Measurements from ENCODE around the gene TMEM151A. TPM values are rescaled to one million over a fixed set of nuclear protein-coding genes. Genes with fewer than 3 reads are reported as not detected.
"Not testable (repeated sequence)": the region's sequence is repeated elsewhere in the genome, so short reads cannot be mapped to it uniquely, and the experiment has no call there.

Gene TMEM151A
- not detected for total RNA-seq

GRCh38 chr11:66291706-66292542, at the start of gene TMEM151A:
Gene TMEM151A, plus strand, starts transcription at chr11:66291894. Its CDS starts 120 bp downstream, at chr11:66292014.
- Mint-ChIP-seq H3K4me1 (ENCODE audit: low read depth in 2 of 2) (peaks cover 25 to 29% of the 10 kb centered on the region in 2 donors), H3K4me3 (peak within 1 kb of the TSS; percentile 90), H3K36me3 (no peaks in the 10 kb centered on the region), H3K27ac (peak within 1 kb of the TSS in 1 of 2 donors; percentile 85), H3K9me3 (no peaks in the 10 kb centered on the region), H3K27me3 (peaks cover 22 to 25% of the 10 kb centered on the region in 2 donors)
- ATAC-seq (no peak), DNase-seq (ENCODE audit: low spot score) (no peak)

GRCh38 chr11:66242095-66242765, 49.5 kb upstream of the TMEM151A start:
- Mint-ChIP-seq H3K27ac (no peak overlapping the region), H3K9me3 (no peaks in the 10 kb centered on the region), H3K36me3 (no peaks in the 10 kb centered on the region), H3K4me3 (no peak overlapping the region), H3K4me1 (ENCODE audit: low read depth in 2 of 2) (peaks cover 6 to 12% of the 10 kb centered on the region in 2 donors), H3K27me3 (no peaks in the 10 kb centered on the region)
- no peak for DNase-seq (ENCODE audit: low spot score)
- no peak for ATAC-seq

GRCh38 chr11:66243782-66244535, 47.7 kb upstream of the TMEM151A start:
- Mint-ChIP-seq H3K4me1 (ENCODE audit: low read depth in 2 of 2) (no peaks in the 10 kb centered on the region), H3K27me3 (no peaks in the 10 kb centered on the region), H3K9me3 (no peaks in the 10 kb centered on the region), H3K36me3 (no peaks in the 10 kb centered on the region), H3K4me3 (no peak overlapping the region), H3K27ac (no peak overlapping the region)
- ATAC-seq (no peak), DNase-seq (ENCODE audit: low spot score) (no peak)

- H3K27me3 Mint-ChIP-seq, result no peaks in the 10 kb centered on the region
- no peak overlapping the region for H3K4me3 Mint-ChIP-seq
- H3K9me3 Mint-ChIP-seq, result no peaks in the 10 kb centered on the region
- H3K36me3 Mint-ChIP-seq, result no peaks in the 10 kb centered on the region
- ATAC-seq, result no peak
- DNase-seq (ENCODE audit: low spot score), result no peak
- H3K4me1 Mint-ChIP-seq (ENCODE audit: low read depth in 2 of 2), result no peaks in the 10 kb centered on the region
- peak overlapping the region in 1 of 2 donors; percentile 24 for H3K27ac Mint-ChIP-seq
These were observed 44.4 kb upstream of the TMEM151A start for GRCh38 chr11:66247295-66247694.

GRCh38 chr11:66247801-66248200, 43.9 kb upstream of the TMEM151A start:
- ATAC-seq (no peak), DNase-seq (ENCODE audit: low spot score) (no peak)
- Mint-ChIP-seq H3K27me3 (no peaks in the 10 kb centered on the region), H3K36me3 (no peaks in the 10 kb centered on the region), H3K9me3 (no peaks in the 10 kb centered on the region), H3K27ac (no peak overlapping the region), H3K4me1 (ENCODE audit: low read depth in 2 of 2) (no peaks in the 10 kb centered on the region), H3K4me3 (no peak overlapping the region)

DNA sequence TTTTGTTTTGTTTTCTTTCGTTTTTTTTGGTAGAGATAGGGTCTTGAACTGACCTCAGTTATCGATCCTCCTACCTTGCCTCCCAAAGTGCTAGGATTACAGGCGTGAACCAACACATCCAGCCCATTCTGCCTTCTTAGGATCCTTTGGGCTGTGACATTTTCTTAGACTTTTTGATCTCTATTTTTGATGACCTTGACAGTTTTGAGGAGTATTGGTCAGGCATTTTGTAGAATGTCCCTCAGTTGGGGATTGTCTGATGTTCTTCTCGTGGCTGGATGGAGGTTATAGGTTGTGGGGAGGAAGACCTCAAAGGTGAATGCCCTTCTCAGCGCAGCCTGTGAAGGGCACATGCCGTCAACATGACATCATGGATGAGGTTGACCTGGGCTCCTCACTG, 42.8 kb upstream of the TMEM151A start:
- peak overlapping the region in 1 of 2 donors; percentile 34 for H3K27ac Mint-ChIP-seq

DNA sequence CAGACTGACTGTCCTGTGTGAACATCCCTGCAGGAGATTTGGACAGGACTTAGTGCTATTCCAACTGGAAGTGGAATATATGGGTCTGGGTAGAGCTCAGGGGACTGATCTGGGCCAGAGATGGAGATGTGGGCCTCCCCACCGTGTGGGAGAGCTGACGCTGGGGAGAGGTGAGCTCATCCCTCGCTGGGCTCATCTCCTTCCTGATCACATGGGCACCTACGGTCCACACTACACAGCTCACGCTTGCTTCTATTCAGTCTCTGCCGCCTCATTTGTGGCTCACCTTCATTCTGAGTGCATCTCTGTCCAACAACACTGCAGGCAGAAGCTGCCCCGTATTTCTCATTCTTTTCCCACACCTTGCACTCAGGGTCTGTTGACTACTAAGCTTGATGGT, 39.9 kb upstream of the TMEM151A start:
- no peak for DNase-seq (ENCODE audit: low spot score)
- H3K27ac Mint-ChIP-seq, result no peak overlapping the region
- H3K4me1 Mint-ChIP-seq (ENCODE audit: low read depth in 2 of 2), result peaks cover 4 to 5% of the 10 kb centered on the region in 2 donors
- no peaks in the 10 kb centered on the region for H3K36me3 Mint-ChIP-seq
- no peaks in the 10 kb centered on the region for H3K9me3 Mint-ChIP-seq
- no peaks in the 10 kb centered on the region for H3K27me3 Mint-ChIP-seq
- ATAC-seq, result no peak
- no peak overlapping the region for H3K4me3 Mint-ChIP-seq

More for the DNA sequence above, 42.8 kb upstream of the TMEM151A start:
- Mint-ChIP-seq H3K36me3 (no peaks in the 10 kb centered on the region), H3K4me3 (no peak overlapping the region), H3K9me3 (no peaks in the 10 kb centered on the region), H3K27me3 (no peaks in the 10 kb centered on the region), H3K4me1 (ENCODE audit: low read depth in 2 of 2) (no peaks in the 10 kb centered on the region)
- ATAC-seq (no peak), DNase-seq (ENCODE audit: low spot score) (no peak)

- DNase-seq (ENCODE audit: low spot score); H3K4me1 Mint-ChIP-seq (ENCODE audit: low read depth in 2 of 2); H3K9me3 Mint-ChIP-seq; H3K27ac Mint-ChIP-seq; H3K36me3 Mint-ChIP-seq; H3K27me3 Mint-ChIP-seq; ATAC-seq; H3K4me3 Mint-ChIP-seq: not testable (repeated sequence)
These were observed 38.6 kb upstream of the TMEM151A start for GRCh38 chr11:66253081-66253480.

GRCh38 chr11:66258473-66258893, 33.2 kb upstream of the TMEM151A start:
- Mint-ChIP-seq H3K27me3 (no peaks in the 10 kb centered on the region), H3K4me1 (ENCODE audit: low read depth in 2 of 2) (peaks cover 16 to 20% of the 10 kb centered on the region in 2 donors), H3K4me3 (peak overlapping the region; percentile 93), H3K27ac (peak overlapping the region; percentile 10 to 29), H3K9me3 (no peaks in the 10 kb centered on the region), H3K36me3 (peaks cover 8% of the 10 kb centered on the region)
- no peak for ATAC-seq
- no peak for DNase-seq (ENCODE audit: low spot score)

- ATAC-seq (no peak), DNase-seq (ENCODE audit: low spot score) (no peak)
- Mint-ChIP-seq H3K27ac (peak overlapping the region; percentile 10 to 29), H3K4me1 (ENCODE audit: low read depth in 2 of 2) (peaks cover 16 to 20% of the 10 kb centered on the region in 2 donors), H3K36me3 (peaks cover 8% of the 10 kb centered on the region), H3K9me3 (no peaks in the 10 kb centered on the region), H3K4me3 (peak overlapping the region; percentile 93), H3K27me3 (no peaks in the 10 kb centered on the region)
These were observed 32.5 kb upstream of the TMEM151A start for GRCh38 chr11:66259225-66259624.

- Mint-ChIP-seq H3K27me3 (no peaks in the 10 kb centered on the region), H3K4me3 (peak overlapping the region; percentile 93), H3K9me3 (no peaks in the 10 kb centered on the region), H3K36me3 (peaks cover 8% of the 10 kb centered on the region), H3K4me1 (ENCODE audit: low read depth in 2 of 2) (peaks cover 16 to 20% of the 10 kb centered on the region in 2 donors), H3K27ac (no peak overlapping the region)
- no peak for DNase-seq (ENCODE audit: low spot score)
- no peak for ATAC-seq
These were observed 31.7 kb upstream of the TMEM151A start for GRCh38 chr11:66259956-66260355.

DNA sequence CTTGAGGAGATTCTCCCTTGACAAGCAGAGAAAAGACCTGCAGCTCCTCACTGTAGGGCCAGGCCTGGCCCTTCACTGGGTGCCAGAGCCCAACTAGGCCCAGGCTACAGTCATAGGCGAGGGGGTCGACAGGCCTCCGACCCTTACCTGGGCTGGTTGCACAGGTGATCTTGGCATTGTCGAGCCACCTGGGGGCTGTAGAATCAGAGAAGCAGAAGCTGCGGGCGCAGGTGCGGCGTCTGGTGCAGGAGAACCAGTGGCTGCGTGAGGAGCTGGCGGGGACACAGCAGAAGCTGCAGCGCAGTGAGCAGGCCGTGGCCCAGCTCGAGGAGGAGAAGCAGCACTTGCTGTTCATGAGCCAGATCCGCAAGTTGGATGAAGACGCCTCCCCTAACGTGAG, 30.1 kb upstream of the TMEM151A start:
- H3K27ac Mint-ChIP-seq, result no peak overlapping the region

GRCh38 chr11:66262191-66262590, 29.5 kb upstream of the TMEM151A start:
- H3K4me1 Mint-ChIP-seq (ENCODE audit: low read depth in 2 of 2), result peaks cover 12 to 17% of the 10 kb centered on the region in 2 donors
- ATAC-seq, result no peak
- no peaks in the 10 kb centered on the region for H3K27me3 Mint-ChIP-seq
- no peak for DNase-seq (ENCODE audit: low spot score)
- no peak overlapping the region for H3K27ac Mint-ChIP-seq
- no peak overlapping the region for H3K4me3 Mint-ChIP-seq
- no peaks in the 10 kb centered on the region for H3K9me3 Mint-ChIP-seq
- H3K36me3 Mint-ChIP-seq, result peaks cover 8% of the 10 kb centered on the region

More for the DNA sequence above, 30.1 kb upstream of the TMEM151A start:
- H3K27me3 Mint-ChIP-seq, result no peaks in the 10 kb centered on the region
- H3K36me3 Mint-ChIP-seq, result peaks cover 8% of the 10 kb centered on the region
- peaks cover 14 to 17% of the 10 kb centered on the region in 2 donors for H3K4me1 Mint-ChIP-seq (ENCODE audit: low read depth in 2 of 2)
- ATAC-seq, result no peak
- no peaks in the 10 kb centered on the region for H3K9me3 Mint-ChIP-seq
- no peak overlapping the region for H3K4me3 Mint-ChIP-seq
- DNase-seq (ENCODE audit: low spot score), result no peak
